Activated effector memory CD4-positive, alpha-beta T cell treated with Interleukin-2 at 50 U/mL for 16 hours (primary cell): ENCODE measurements around the gene PDE4C.
A peak's percentile ranks its signal among the peaks of the same experiment; 100 is the strongest.

Source experiments
- DNase-seq: peaks from one replicate; pipeline ENCODE4 v3.0.0-alpha.2; 2020

PDE4C gene

GRCh38 chr19:18194554-18195238 lies 31.5 kb downstream of the PDE4C start:
- no peak for DNase-seq

GRCh38 chr19:18194181-18194530 lies 32.1 kb downstream of the PDE4C start:
- DNase-seq, result no peak

GRCh38 chr19:18193388-18194180 lies 32.7 kb downstream of the PDE4C start:
- DNase-seq, result no peak

- DNase-seq, result peak; percentile 97
Observed at GRCh38 chr19:18192673-18193387, 33.4 kb downstream of the PDE4C start, which contains the start of gene MPV17L2. Gene MPV17L2, plus strand, starts transcription at chr19:18193218. Its CDS starts 64 bp downstream, at chr19:18193282.

- no peak for DNase-seq
Observed at GRCh38 chr19:18191640-18192062, 34.6 kb downstream of the PDE4C start.

GRCh38 chr19:18190278-18190677 lies 36.0 kb downstream of the PDE4C start:
- no peak for DNase-seq

- no peak for DNase-seq
Observed at GRCh38 chr19:18185538-18185937, 40.7 kb downstream of the PDE4C start.

- DNase-seq, result no peak
Observed at GRCh38 chr19:18183529-18183928, 42.7 kb downstream of the PDE4C start.

- no peak for DNase-seq
Observed at GRCh38 chr19:18179957-18180356, 46.3 kb downstream of the PDE4C start.

GRCh38 chr19:18176367-18177310 lies 49.6 kb downstream of the PDE4C start:
- DNase-seq, result no peak

GRCh38 chr19:18174983-18175382 lies 51.3 kb downstream of the PDE4C start:
- no peak for DNase-seq
